Neural cell (in vitro differentiated cells): ENCODE results near the gene DLG4. TPM values are rescaled to one million over a fixed set of nuclear protein-coding genes. Genes with fewer than 3 reads are reported as not detected.

Source experiments
- H2AFZ ChIP-seq: fragments of 200-600, 300-800 bp; sonication (generic), shearing (Covaris generic); 2 replicates; pipeline ENCODE4 v1.6.0; 2014; ENCODE audit warnings: low read depth, mild to moderate bottlenecking, antibody characterized with exemption, low read length, moderate library complexity
- H3F3A ChIP-seq: fragments of 200-600 bp; shearing (Covaris generic); 2 replicates; pipeline ENCODE4 v1.6.1; 2016; ENCODE audit warnings: mild to moderate bottlenecking, moderate library complexity, mixed read lengths, antibody characterized with exemption, low read length; ENCODE audit not compliant: insufficient read depth, poor library complexity, severe bottlenecking
- H3K27ac ChIP-seq: fragments of 200-600, 300-800 bp; sonication (generic), shearing (Covaris generic); 2 replicates; pipeline ENCODE4 v1.5.1; 2014; ENCODE audit warnings: mild to moderate bottlenecking, low read length, moderate library complexity
- H3K27me3 ChIP-seq: fragments of 300-800, 200-600 bp; sonication (generic), shearing (Covaris generic); 2 replicates; pipeline ENCODE4 v1.6.0; 2014; ENCODE audit warnings: mild to moderate bottlenecking, low read depth, low read length, moderate library complexity; ENCODE audit not compliant: insufficient read depth
- H3K36me3 ChIP-seq: fragments of 300-800, 200-600 bp; sonication (generic), shearing (Covaris generic); 2 replicates; pipeline ENCODE4 v1.5.1; 2014; ENCODE audit warnings: mild to moderate bottlenecking, antibody characterized with exemption, low read length, moderate library complexity; ENCODE audit not compliant: insufficient read depth
- H3K4me2 ChIP-seq: fragments of 300-800, 200-600 bp; sonication (generic), shearing (Covaris generic); 2 replicates; pipeline ENCODE4 v1.6.0; 2014; ENCODE audit warnings: mild to moderate bottlenecking, low read length
- H3K4me3 ChIP-seq: fragments of 300-800, 200-600 bp; sonication (generic), shearing (Covaris generic); 2 replicates; pipeline ENCODE4 v1.5.1; 2014; ENCODE audit warnings: mild to moderate bottlenecking, low read length, moderate library complexity
- H3K79me2 ChIP-seq: fragments of 200-600 bp; shearing (Covaris generic); replicated peaks from 2 replicates; pipeline ENCODE4 v1.6.0; 2014; ENCODE audit warnings: mild to moderate bottlenecking, low read length, moderate library complexity; ENCODE audit not compliant: insufficient read depth
- H3K9ac ChIP-seq: fragments of 300-800, 200-600 bp; sonication (generic), shearing (Covaris generic); 2 replicates; pipeline ENCODE4 v1.6.1; 2016; ENCODE audit warnings: mild to moderate bottlenecking, low read length, mixed read lengths
- H3K9me2 ChIP-seq: fragments of 200-600 bp; shearing (Covaris generic); 2 replicates; pipeline ENCODE4 v1.6.1; 2016; ENCODE audit warnings: mild to moderate bottlenecking, low read length, mixed read lengths; ENCODE audit not compliant: insufficient read depth
- H3K9me3 ChIP-seq: fragments of 200-600, 300-800 bp; sonication (generic), shearing (Covaris generic); 2 replicates; pipeline ENCODE4 v1.6.1; 2016; ENCODE audit warnings: mild to moderate bottlenecking, mixed run types, low read length, moderate library complexity, mixed read lengths
- H4K20me1 ChIP-seq: fragments of 200-600 bp; shearing (Covaris generic); 2 replicates; pipeline ENCODE4 v1.6.1; 2016; ENCODE audit warnings: mild to moderate bottlenecking, mixed run types; ENCODE audit not compliant: insufficient read depth
- EP300 ChIP-seq: fragments of 450-650 bp; conservative IDR thresholded peaks from 2 replicates; pipeline ENCODE4 v1.6.1; 2014; ENCODE audit warnings: antibody characterized with exemption, mild to moderate bottlenecking, moderate library complexity; ENCODE audit not compliant: poor library complexity, severe bottlenecking
- EZH2 ChIP-seq: fragments of 200-600, 300-800 bp; shearing (Covaris generic), sonication (generic); IDR thresholded peaks from 2 replicates; pipeline ENCODE4 v1.6.1; 2014; ENCODE audit warnings: antibody characterized with exemption, low read length, borderline replicate concordance, mild to moderate bottlenecking; ENCODE audit not compliant: insufficient read depth, poor library complexity, severe bottlenecking
- MXI1 ChIP-seq: fragments of 450-650 bp; conservative IDR thresholded peaks from 2 replicates; pipeline ENCODE4 v1.6.1; 2014; ENCODE audit warnings: antibody characterized with exemption, mild to moderate bottlenecking; ENCODE audit not compliant: poor library complexity, severe bottlenecking
- POLR2AphosphoS5 ChIP-seq: IDR thresholded peaks from 2 replicates; pipeline ENCODE4 v1.6.1; 2012
- RAD21 ChIP-seq: fragments of 450-650 bp; conservative IDR thresholded peaks from 2 replicates; pipeline ENCODE4 v1.6.1; 2014; ENCODE audit warnings: antibody characterized with exemption, mild to moderate bottlenecking, moderate library complexity
- SMC3 ChIP-seq: fragments of 450-650 bp; conservative IDR thresholded peaks from 2 replicates; pipeline ENCODE4 v1.6.1; 2014; ENCODE audit warnings: antibody characterized with exemption, mild to moderate bottlenecking, moderate library complexity; ENCODE audit not compliant: poor library complexity
- TAF1 ChIP-seq: IDR thresholded peaks from 2 replicates; pipeline ENCODE4 v1.6.1; 2012; ENCODE audit warnings: low read depth
- polyA plus RNA-seq: library from polyadenylated mRNA; depleted of rRNA; stranded (reverse); fragments of >200 nt; gene quantifications from 2 replicates; pipeline ENCODE4 v1.2.3, GENCODE V29; 2014
- TF ChIP-seq, protein P1 (sequence below): IDR thresholded peaks from 2 replicates; pipeline ENCODE4 v1.6.1; 2012; ENCODE audit warnings: borderline replicate concordance
- TF ChIP-seq, protein P2 (sequence below): fragments of 450-650 bp; IDR thresholded peaks from 2 replicates; pipeline ENCODE4 v1.5.1; 2014; ENCODE audit warnings: antibody characterized with exemption, mild to moderate bottlenecking, moderate library complexity; ENCODE audit not compliant: poor library complexity, severe bottlenecking

Gene DLG4
- polyA plus RNA-seq, 1 donor from 2014 or later = 126 TPM

DNA sequence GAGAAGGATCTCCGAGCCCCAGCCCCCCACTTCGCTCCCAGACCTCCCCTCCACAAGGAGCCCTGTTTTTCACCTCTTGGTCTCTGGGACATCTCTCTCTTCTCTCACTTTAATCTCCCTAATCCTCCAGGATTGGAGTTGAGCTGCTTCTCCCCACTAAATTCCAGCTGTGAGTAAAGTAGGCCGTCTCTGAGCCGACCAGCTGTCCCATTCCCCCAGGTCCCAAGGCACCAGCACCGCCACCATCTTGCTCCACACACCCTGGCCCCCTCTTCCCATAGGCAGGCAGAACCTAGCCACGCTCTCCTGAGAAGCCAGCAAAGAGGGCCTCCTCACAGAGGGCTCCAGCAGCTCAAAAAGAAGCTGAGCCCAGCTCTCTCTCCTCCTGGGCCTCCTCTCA lies 878 bp downstream of the DLG4 start:
- Histone ChIP-seq H3K9ac (peak overlapping the region; percentile 92), H4K20me1 (no peaks in the 10 kb centered on the region)

DNA sequence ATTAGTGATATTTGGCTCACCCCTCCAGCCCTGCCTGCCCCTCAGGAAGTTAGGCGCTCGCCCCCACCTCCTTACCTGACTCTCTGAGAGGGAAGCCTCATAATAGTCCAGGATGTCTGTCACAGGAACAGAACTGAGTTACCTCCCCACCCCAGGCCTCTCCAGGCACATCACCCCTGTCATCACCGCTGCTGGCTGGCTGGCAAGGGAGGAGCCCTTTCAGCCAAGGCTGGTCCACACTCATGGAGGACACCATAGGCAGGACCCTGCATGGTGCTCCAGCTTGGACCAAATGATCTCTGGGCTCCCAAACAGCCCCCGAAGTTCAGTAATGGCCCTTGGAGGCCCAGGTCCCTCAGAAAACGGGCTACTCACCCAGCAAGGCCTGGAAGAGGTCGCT lies 1.5 kb downstream of the DLG4 start:
- peaks cover 43% of the 10 kb centered on the region for H3K79me2 ChIP-seq
- peaks cover 4% of the 10 kb centered on the region for H3F3A ChIP-seq
- no peaks in the 10 kb centered on the region for H3K27me3 ChIP-seq
- H3K36me3 ChIP-seq = no peaks in the 10 kb centered on the region
- H3K27ac ChIP-seq = peak overlapping the region; percentile 98
- H2AFZ ChIP-seq = no peak overlapping the region
- no peaks in the 10 kb centered on the region for H4K20me1 ChIP-seq
- H3K4me2 ChIP-seq = peak overlapping the region; percentile 97
- H3K4me3 ChIP-seq = peak overlapping the region; percentile 82
- peak overlapping the region; percentile 92 for H3K9ac ChIP-seq
- no peaks in the 10 kb centered on the region for H3K9me3 ChIP-seq
- TF ChIP-seq EP300 (no peak), SMC3 (no peak), POLR2AphosphoS5 (no peak), EZH2 (no peak), TAF1 (no peak), MXI1 (no peak), RAD21 (no peak)
- TF ChIP-seq, protein P1, sequence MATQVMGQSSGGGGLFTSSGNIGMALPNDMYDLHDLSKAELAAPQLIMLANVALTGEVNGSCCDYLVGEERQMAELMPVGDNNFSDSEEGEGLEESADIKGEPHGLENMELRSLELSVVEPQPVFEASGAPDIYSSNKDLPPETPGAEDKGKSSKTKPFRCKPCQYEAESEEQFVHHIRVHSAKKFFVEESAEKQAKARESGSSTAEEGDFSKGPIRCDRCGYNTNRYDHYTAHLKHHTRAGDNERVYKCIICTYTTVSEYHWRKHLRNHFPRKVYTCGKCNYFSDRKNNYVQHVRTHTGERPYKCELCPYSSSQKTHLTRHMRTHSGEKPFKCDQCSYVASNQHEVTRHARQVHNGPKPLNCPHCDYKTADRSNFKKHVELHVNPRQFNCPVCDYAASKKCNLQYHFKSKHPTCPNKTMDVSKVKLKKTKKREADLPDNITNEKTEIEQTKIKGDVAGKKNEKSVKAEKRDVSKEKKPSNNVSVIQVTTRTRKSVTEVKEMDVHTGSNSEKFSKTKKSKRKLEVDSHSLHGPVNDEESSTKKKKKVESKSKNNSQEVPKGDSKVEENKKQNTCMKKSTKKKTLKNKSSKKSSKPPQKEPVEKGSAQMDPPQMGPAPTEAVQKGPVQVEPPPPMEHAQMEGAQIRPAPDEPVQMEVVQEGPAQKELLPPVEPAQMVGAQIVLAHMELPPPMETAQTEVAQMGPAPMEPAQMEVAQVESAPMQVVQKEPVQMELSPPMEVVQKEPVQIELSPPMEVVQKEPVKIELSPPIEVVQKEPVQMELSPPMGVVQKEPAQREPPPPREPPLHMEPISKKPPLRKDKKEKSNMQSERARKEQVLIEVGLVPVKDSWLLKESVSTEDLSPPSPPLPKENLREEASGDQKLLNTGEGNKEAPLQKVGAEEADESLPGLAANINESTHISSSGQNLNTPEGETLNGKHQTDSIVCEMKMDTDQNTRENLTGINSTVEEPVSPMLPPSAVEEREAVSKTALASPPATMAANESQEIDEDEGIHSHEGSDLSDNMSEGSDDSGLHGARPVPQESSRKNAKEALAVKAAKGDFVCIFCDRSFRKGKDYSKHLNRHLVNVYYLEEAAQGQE = no peak
- TF ChIP-seq, protein P2, sequence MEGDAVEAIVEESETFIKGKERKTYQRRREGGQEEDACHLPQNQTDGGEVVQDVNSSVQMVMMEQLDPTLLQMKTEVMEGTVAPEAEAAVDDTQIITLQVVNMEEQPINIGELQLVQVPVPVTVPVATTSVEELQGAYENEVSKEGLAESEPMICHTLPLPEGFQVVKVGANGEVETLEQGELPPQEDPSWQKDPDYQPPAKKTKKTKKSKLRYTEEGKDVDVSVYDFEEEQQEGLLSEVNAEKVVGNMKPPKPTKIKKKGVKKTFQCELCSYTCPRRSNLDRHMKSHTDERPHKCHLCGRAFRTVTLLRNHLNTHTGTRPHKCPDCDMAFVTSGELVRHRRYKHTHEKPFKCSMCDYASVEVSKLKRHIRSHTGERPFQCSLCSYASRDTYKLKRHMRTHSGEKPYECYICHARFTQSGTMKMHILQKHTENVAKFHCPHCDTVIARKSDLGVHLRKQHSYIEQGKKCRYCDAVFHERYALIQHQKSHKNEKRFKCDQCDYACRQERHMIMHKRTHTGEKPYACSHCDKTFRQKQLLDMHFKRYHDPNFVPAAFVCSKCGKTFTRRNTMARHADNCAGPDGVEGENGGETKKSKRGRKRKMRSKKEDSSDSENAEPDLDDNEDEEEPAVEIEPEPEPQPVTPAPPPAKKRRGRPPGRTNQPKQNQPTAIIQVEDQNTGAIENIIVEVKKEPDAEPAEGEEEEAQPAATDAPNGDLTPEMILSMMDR = no peak
- H3K9me2 ChIP-seq = no peaks in the 10 kb centered on the region

More for the DNA sequence above, 878 bp downstream of the DLG4 start:
- Histone ChIP-seq H3K27me3 (no peaks in the 10 kb centered on the region), H3K4me3 (peak overlapping the region; percentile 82), H3K27ac (no peak overlapping the region), H3F3A (no peaks in the 10 kb centered on the region), H3K36me3 (no peaks in the 10 kb centered on the region), H3K4me2 (no peak overlapping the region), H3K79me2 (peaks cover 39% of the 10 kb centered on the region), H3K9me2 (no peaks in the 10 kb centered on the region), H2AFZ (no peak overlapping the region), H3K9me3 (no peaks in the 10 kb centered on the region)
- TF ChIP-seq POLR2AphosphoS5 = no peak
- TF ChIP-seq, protein P2 = no peak
- TF ChIP-seq, protein P1 = no peak
- TF ChIP-seq SMC3 = no peak
- no peak for TF ChIP-seq EP300
- TF ChIP-seq RAD21 = no peak
- TF ChIP-seq MXI1 = no peak
- no peak for TF ChIP-seq TAF1
- TF ChIP-seq EZH2 = no peak
